HG03469 (cell line): ENCODE data around the gene PHACTR1.

Source experiments
- ATAC-seq: cut with Tn5 transposase; IDR thresholded peaks from one replicate; pipeline ENCODE4 v1.9.1; 2021; ENCODE audit warnings: mild to moderate bottlenecking, moderate library complexity, moderate number of reproducible peaks; ENCODE audit not compliant: unreplicated experiment

PHACTR1 gene

GRCh38 chr6:13294499-13295069 is 578.0 kb downstream of the PHACTR1 start:
- ATAC-seq = no peak

- ATAC-seq = no peak
Observed at GRCh38 chr6:13295576-13295975, 579.0 kb downstream of the PHACTR1 start.

GRCh38 chr6:13296536-13296997 is 580.0 kb downstream of the PHACTR1 start:
- no peak for ATAC-seq

GRCh38 chr6:13297391-13297790 is 580.8 kb downstream of the PHACTR1 start:
- no peak for ATAC-seq

- ATAC-seq = no peak
Observed at GRCh38 chr6:13298446-13298845, 581.9 kb downstream of the PHACTR1 start.

GRCh38 chr6:13299403-13299821 is 582.8 kb downstream of the PHACTR1 start:
- ATAC-seq = no peak

GRCh38 chr6:13299918-13300317 is 583.4 kb downstream of the PHACTR1 start:
- ATAC-seq = no peak

GRCh38 chr6:13300643-13301590 is 584.4 kb downstream of the PHACTR1 start:
- no peak for ATAC-seq

GRCh38 chr6:13302291-13302690 is 585.7 kb downstream of the PHACTR1 start:
- ATAC-seq = no peak

- peak; percentile 67 for ATAC-seq
Observed at GRCh38 chr6:13302751-13303667, 586.4 kb downstream of the PHACTR1 start.

GRCh38 chr6:13303668-13304017 is 587.1 kb downstream of the PHACTR1 start:
- ATAC-seq = peak; percentile 41

- ATAC-seq = no peak
Observed at GRCh38 chr6:13304101-13304500, 587.5 kb downstream of the PHACTR1 start.

GRCh38 chr6:13304580-13305260 is 588.2 kb downstream of the PHACTR1 start:
- ATAC-seq = no peak

GRCh38 chr6:13305288-13305687 is 588.7 kb downstream of the PHACTR1 start:
- no peak for ATAC-seq

- no peak for ATAC-seq
Observed at GRCh38 chr6:13305791-13306190, 589.2 kb downstream of the PHACTR1 start.

GRCh38 chr6:13307508-13307995 is 591.0 kb downstream of the PHACTR1 start:
- ATAC-seq = no peak

GRCh38 chr6:13308332-13308731 is 591.8 kb downstream of the PHACTR1 start:
- ATAC-seq = no peak

GRCh38 chr6:13311155-13311554 is 594.6 kb downstream of the PHACTR1 start:
- no peak for ATAC-seq

GRCh38 chr6:13314806-13315205 is 598.2 kb downstream of the PHACTR1 start:
- no peak for ATAC-seq

- no peak for ATAC-seq
Observed at GRCh38 chr6:13315896-13316295, 599.3 kb downstream of the PHACTR1 start.
